ENCODE measurements around the gene SCYGR8. TPM values are rescaled to one million over a fixed set of nuclear protein-coding genes. Genes with fewer than 3 reads are reported as not detected.

The SCYGR8 gene
- total RNA-seq, 1 experiment from 2014 or later = not detected

DNA sequence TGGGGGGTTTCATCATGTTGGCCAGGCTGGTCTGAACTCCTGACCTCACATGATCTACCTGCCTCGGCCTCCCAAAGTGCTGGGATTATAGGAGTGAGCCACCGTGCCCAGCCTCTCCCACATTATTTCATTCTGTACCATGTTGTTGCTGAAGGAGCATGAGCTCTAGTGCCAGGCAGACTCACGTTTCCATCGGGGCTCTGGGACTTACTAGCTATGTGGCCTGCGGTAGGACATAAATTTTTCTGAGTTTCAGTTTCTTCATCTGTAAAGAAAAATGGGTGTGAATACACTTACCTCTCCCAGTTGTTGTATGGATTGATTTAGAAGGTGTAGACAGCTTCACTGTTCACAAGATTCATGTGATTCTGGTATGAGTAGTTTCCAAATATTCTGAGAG lies 37.1 kb downstream of the SCYGR8 start (continued):
- no peak for TF ChIP-seq REST (IDR thresholded peaks at IDR 0.05; ENCODE audit: low read depth)
- TF ChIP-seq ATF3 (IDR thresholded peaks at IDR 0.05) = no peak
- TF ChIP-seq ZBTB33 (IDR thresholded peaks at IDR 0.05; ENCODE audit: extremely low read depth, insufficient replicate concordance, low read length) = no peak

DNA sequence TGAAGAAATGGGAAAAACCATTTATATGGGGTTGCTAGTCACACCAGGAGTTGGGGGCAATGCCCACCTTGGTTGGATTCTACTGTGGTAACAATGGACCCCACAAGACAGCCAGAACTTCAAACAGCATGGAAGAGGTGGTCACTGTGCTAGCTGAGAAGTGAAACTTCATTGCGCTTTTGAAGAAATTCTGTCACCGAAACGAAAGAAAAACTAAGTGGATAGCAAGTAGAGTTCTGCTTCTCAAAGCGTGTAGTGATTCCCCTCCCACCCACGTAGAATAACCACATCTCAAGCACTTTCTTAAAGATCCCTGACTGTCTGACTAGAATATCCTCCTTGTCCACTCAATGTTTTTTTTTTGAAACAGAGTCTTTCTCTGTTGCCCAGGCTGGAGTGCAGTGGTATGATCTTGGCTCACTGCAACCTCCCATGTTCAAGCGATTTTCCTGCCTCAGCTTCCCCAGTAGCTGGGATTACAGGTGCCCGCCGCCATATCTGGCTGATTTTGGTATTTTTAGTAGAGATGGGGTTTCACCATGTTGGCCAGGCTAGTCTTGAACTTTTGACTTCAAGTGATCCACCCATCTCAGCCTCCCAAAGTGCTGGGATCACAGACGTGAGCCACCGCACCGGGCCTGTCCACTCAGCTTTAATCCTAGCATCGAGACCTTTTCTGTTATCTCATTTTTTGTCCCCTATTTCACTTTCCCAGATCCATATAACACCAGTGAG lies 37.9 kb downstream of the SCYGR8 start:
- H3K36me3 ChIP-seq (ENCODE audit: control insufficient read depth in 1 of 2, insufficient read depth in 2 of 2, low read length in 2 of 2) = no peaks in the 10 kb centered on the region
- ChIA-PET RAD21 (ENCODE audit: low non-redundant PET in 1 of 2, low total read pairs in 2 of 2, uncharacterized antibody in 2 of 2, unreplicated experiment in 2 of 2) (no interaction called here), CTCF (interaction anchor here (1.8 kb wide), 1 partner anchor 10 kb away, joined by 7 read pairs; no protein-coding TSS in a partner anchor), POLR2A (no interaction called here)
- H3K9ac ChIP-seq (ENCODE audit: low read length) = no peak overlapping the region
- H3K4me2 ChIP-seq (ENCODE audit: low read length) = no peak overlapping the region
- H2AFZ ChIP-seq (ENCODE audit: low read depth, low read length, poor library complexity, severe bottlenecking) = no peak overlapping the region
- DNase-seq (ENCODE audit: low read depth, low spot score) (no peak), ATAC-seq (no peak)
- no peaks in the 10 kb centered on the region for H4K20me1 ChIP-seq (ENCODE audit: insufficient read depth)
- no peaks in the 10 kb centered on the region for H3K9me3 ChIP-seq (ENCODE audit: control insufficient read depth in 1 of 2, insufficient read depth in 1 of 2, low read depth in 1 of 2, low read length in 2 of 2)
- H3K27me3 ChIP-seq (ENCODE audit: insufficient read depth, low read length) = no peaks in the 10 kb centered on the region
- H3K79me2 ChIP-seq (ENCODE audit: insufficient read depth, low read length) = no peaks in the 10 kb centered on the region
- TF ChIP-seq SRF (IDR thresholded peaks at IDR 0.05; ENCODE audit: low read depth) (no peak), RAD21 (IDR thresholded peaks at IDR 0.05; ENCODE audit: low read depth) (no peak), JUND (IDR thresholded peaks at IDR 0.05) (no peak), ZFX (IDR thresholded peaks at IDR 0.05) (no peak), CEBPB (IDR thresholded peaks at IDR 0.05; ENCODE audit: low read depth) (no peak), EZH2phosphoT487 (IDR thresholded peaks at IDR 0.05; ENCODE audit: borderline replicate concordance) (no peak), EZH2 (IDR thresholded peaks at IDR 0.05) (no peak), POLR2A (IDR thresholded peaks at IDR 0.05; ENCODE audit: borderline replicate concordance, extremely low read depth, insufficient read depth, insufficient read length) (no peak), REST (IDR thresholded peaks at IDR 0.05; ENCODE audit: low read depth) (no peak), SP1 (IDR thresholded peaks at IDR 0.05; ENCODE audit: low read depth) (no peak), EGR1 (IDR thresholded peaks at IDR 0.05; ENCODE audit: low read depth) (no peak), ATF3 (IDR thresholded peaks at IDR 0.05) (no peak)
- TF ChIP-seq, protein P1, sequence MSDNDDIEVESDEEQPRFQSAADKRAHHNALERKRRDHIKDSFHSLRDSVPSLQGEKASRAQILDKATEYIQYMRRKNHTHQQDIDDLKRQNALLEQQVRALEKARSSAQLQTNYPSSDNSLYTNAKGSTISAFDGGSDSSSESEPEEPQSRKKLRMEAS (IDR thresholded peaks at IDR 0.05) = no peak
- no peak overlapping the region for H3K27ac ChIP-seq (ENCODE audit: low read depth, low read length)
- BruUV-seq (replicated peaks) = no TSS peak
- H3K9me2 ChIP-seq (ENCODE audit: insufficient read depth) = no peaks in the 10 kb centered on the region
- no peaks in the 10 kb centered on the region for H3K4me1 ChIP-seq (ENCODE audit: control insufficient read depth in 1 of 2, insufficient read depth in 2 of 2, low read length in 2 of 2)
- intact Hi-C loops (cut with micrococcal nuclease) = no loop called here
- no peak overlapping the region for H3K4me3 ChIP-seq (replicated peaks in 1 of 2; ENCODE audit: low read depth in 1 of 2, low read length in 2 of 2)

Measured in HCT116 (cell line).